NCI-H446 (cell line): Measurements from ENCODE around the gene PITHD1.
"Not testable (repeated sequence)": the region's sequence is repeated elsewhere in the genome, so short reads cannot be mapped to it uniquely, and the experiment has no call there.

Experiments used
- DNase-seq, 2 experiments: peaks; one replicate each; lab custom pipeline; 2025; lab: John Stamatoyannopoulos, UW

Gene PITHD1

DNA sequence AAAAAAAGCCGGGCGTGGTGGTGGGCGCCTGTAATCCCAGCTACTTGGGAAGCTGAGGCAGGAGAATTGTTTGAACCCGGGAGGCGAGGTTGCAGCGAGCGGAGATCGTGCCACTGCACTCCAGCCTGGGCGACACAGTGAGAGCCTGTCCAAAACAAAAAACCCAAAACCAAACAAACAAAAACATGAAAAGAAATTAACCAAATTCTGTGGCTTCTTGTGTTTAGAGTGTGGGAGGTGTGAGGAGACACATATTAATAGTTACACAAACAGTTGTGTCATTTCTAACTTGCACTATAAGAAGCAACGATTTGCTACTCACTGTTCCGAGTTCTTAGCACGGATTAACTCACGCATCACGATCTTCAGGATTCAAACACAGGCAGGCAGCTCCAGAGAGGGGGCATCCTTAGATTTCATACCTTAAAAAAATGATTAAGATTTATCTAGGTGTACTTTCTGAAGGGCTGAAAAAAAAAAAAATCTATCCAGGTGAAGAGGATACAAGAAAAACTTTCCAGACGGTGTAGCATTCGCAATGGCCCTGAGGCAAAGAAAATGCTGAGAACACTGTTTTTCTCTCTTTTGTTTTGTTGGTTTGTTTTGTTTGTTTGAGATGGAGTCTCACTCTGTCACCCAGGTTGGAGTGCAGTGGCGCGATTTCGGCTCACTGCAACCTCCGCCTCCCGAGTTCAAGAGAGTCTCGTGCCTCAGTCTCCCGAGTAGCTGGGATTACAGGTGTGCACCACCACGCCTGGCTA is 47.7 kb downstream of the PITHD1 start:
- no peak for DNase-seq

DNA sequence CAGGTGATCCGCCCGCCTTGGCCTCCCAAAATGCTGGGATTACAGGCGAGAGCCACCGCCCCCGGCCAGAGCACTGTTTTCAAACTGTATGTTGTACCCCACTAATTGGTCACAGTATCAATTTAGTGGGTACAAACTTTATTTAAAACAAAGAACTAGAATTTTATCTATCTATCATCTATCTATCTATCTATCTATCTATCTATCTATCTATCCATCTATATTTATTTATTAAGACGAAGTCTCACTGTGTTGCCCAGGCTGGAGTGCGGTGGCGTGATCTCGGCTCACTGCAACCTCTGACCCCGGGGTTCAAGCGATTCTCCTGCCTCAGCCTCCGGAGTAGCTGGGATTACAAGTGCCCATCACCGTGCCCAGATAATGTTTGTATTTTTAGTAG is 48.4 kb downstream of the PITHD1 start:
- DNase-seq, result not testable (repeated sequence)

DNA sequence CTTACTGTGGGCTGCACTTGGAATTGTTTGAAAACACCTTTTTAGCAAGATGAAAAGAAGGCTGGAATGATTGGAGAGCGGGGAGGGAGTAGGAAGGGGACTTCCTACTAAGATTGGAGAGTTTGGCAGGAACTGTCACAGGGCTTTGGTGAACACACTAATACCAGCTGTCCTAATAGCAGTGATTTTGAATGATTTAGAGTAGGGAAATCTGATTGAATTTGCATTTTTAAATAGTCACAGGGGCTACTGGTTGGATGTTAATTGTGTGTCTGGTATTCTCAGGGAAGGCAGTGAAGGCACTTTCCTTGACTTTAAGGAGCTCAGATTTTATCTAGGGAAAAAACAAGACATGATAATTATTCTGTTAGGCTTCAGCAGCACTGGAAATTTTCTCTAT is 49.5 kb downstream of the PITHD1 start:
- DNase-seq, result no peak

DNA sequence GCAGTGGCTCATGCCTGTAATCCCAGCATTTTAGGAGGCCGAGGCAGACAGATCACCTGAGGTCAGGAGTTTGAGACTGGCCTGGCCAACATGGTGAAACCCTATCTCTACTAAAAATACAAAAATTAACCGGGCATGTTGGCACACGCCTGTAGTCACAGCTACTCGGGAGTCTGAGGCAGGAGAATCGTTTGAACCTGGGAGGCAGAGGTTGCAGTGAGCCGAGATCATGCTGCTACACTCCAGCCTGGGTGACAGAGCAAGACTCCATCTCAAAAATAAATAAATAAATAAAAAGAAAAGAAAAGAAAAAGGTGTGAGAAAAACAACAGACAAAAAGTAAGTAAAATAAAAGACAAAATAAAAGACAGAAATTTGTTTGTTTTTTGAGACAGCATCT is 55.9 kb downstream of the PITHD1 start:
- DNase-seq, result not testable (repeated sequence)

GRCh38 chr1:23836037-23836436 is 57.8 kb downstream of the PITHD1 start:
- no peak for DNase-seq
